Measurements from ENCODE around the gene RIBC2.

Gene RIBC2

GRCh38 chr22:45480717-45481116, 67.2 kb downstream of the RIBC2 start:
- Histone ChIP-seq H3K9me3 (ENCODE audit: control insufficient read depth, insufficient read depth, low read length) (peaks cover 9% of the 10 kb centered on the region; the same call in 1 of the 2 replicates), H3K4me1 (ENCODE audit: insufficient read depth, low read length) (no peaks in the 10 kb centered on the region), H3K36me3 (ENCODE audit: insufficient read depth, low read length) (no peaks in the 10 kb centered on the region), H3K9ac (ENCODE audit: low read depth, low read length) (no peak overlapping the region)

- Histone ChIP-seq H3K36me3 (ENCODE audit: insufficient read depth, low read length) (no peaks in the 10 kb centered on the region), H3K9me3 (ENCODE audit: control insufficient read depth, insufficient read depth, low read length) (peaks cover 9% of the 10 kb centered on the region; the same call in 1 of the 2 replicates), H3K9ac (ENCODE audit: low read depth, low read length) (no peak overlapping the region), H3K4me1 (ENCODE audit: insufficient read depth, low read length) (no peaks in the 10 kb centered on the region)
These were observed 68.2 kb downstream of the RIBC2 start for GRCh38 chr22:45481661-45482060.

Data from ES-I3 (cell line).